ENCODE measurements around the gene CDH13. TPM values are rescaled to one million over a fixed set of nuclear protein-coding genes. Genes with fewer than 3 reads are reported as not detected.

Gene CDH13
- polyA plus RNA-seq, 1 donor from 2014 or later, result 3.2 TPM

GRCh38 chr16:83737729-83738354 lies 1111.1 kb downstream of the CDH13 start:
- no peak for TF ChIP-seq EZH2 (IDR thresholded peaks at IDR 0.05; ENCODE audit: borderline replicate concordance, insufficient read depth, low read length, poor library complexity, severe bottlenecking)
- TF ChIP-seq MXI1 (conservative IDR thresholded peaks at IDR 0.05; ENCODE audit: poor library complexity, severe bottlenecking), result no peak
- no peak for TF ChIP-seq TAF1 (IDR thresholded peaks at IDR 0.05; ENCODE audit: low read depth)
- no peak for TF ChIP-seq SMC3 (conservative IDR thresholded peaks at IDR 0.05; ENCODE audit: poor library complexity)
- TF ChIP-seq EP300 (conservative IDR thresholded peaks at IDR 0.05; ENCODE audit: poor library complexity, severe bottlenecking), result no peak
- TF ChIP-seq REST (IDR thresholded peaks at IDR 0.05; ENCODE audit: borderline replicate concordance), result no peak
- no peak for TF ChIP-seq POLR2AphosphoS5 (IDR thresholded peaks at IDR 0.05)
- no peak for TF ChIP-seq CTCF (IDR thresholded peaks at IDR 0.05; ENCODE audit: poor library complexity, severe bottlenecking)
- no peak for TF ChIP-seq RAD21 (conservative IDR thresholded peaks at IDR 0.05)
- Histone ChIP-seq H3K4me3 (ENCODE audit: low read length) (no peak overlapping the region), H3F3A (ENCODE audit: insufficient read depth, low read length, poor library complexity, severe bottlenecking) (no peaks in the 10 kb centered on the region), H3K36me3 (ENCODE audit: insufficient read depth, low read length) (no peaks in the 10 kb centered on the region), H3K9me2 (ENCODE audit: insufficient read depth, low read length) (no peaks in the 10 kb centered on the region), H4K20me1 (ENCODE audit: insufficient read depth) (no peaks in the 10 kb centered on the region), H3K79me2 (replicated peaks; ENCODE audit: insufficient read depth, low read length) (no peaks in the 10 kb centered on the region), H3K9ac (ENCODE audit: low read length) (no peak overlapping the region), H3K9me3 (ENCODE audit: low read length) (no peaks in the 10 kb centered on the region), H3K27ac (ENCODE audit: low read length) (no peak overlapping the region), H3K4me2 (ENCODE audit: low read length) (no peak overlapping the region), H2AFZ (ENCODE audit: low read depth, low read length) (no peak overlapping the region), H3K27me3 (ENCODE audit: insufficient read depth, low read depth, low read length) (no peaks in the 10 kb centered on the region)

- Histone ChIP-seq H3K36me3 (ENCODE audit: insufficient read depth, low read length) (no peaks in the 10 kb centered on the region), H3K27ac (ENCODE audit: low read length) (no peak overlapping the region), H3F3A (ENCODE audit: insufficient read depth, low read length, poor library complexity, severe bottlenecking) (no peaks in the 10 kb centered on the region), H2AFZ (ENCODE audit: low read depth, low read length) (no peak overlapping the region), H4K20me1 (ENCODE audit: insufficient read depth) (no peaks in the 10 kb centered on the region), H3K79me2 (replicated peaks; ENCODE audit: insufficient read depth, low read length) (no peaks in the 10 kb centered on the region), H3K9ac (ENCODE audit: low read length) (no peak overlapping the region), H3K4me3 (ENCODE audit: low read length) (no peak overlapping the region), H3K4me2 (ENCODE audit: low read length) (no peak overlapping the region), H3K9me3 (ENCODE audit: low read length) (no peaks in the 10 kb centered on the region), H3K27me3 (ENCODE audit: insufficient read depth, low read depth, low read length) (no peaks in the 10 kb centered on the region), H3K9me2 (ENCODE audit: insufficient read depth, low read length) (no peaks in the 10 kb centered on the region)
- TF ChIP-seq RAD21 (conservative IDR thresholded peaks at IDR 0.05) (no peak), EZH2 (IDR thresholded peaks at IDR 0.05; ENCODE audit: borderline replicate concordance, insufficient read depth, low read length, poor library complexity, severe bottlenecking) (no peak), CTCF (IDR thresholded peaks at IDR 0.05; ENCODE audit: poor library complexity, severe bottlenecking) (no peak), REST (IDR thresholded peaks at IDR 0.05; ENCODE audit: borderline replicate concordance) (no peak), SMC3 (conservative IDR thresholded peaks at IDR 0.05; ENCODE audit: poor library complexity) (no peak), EP300 (conservative IDR thresholded peaks at IDR 0.05; ENCODE audit: poor library complexity, severe bottlenecking) (no peak), POLR2AphosphoS5 (IDR thresholded peaks at IDR 0.05) (no peak), TAF1 (IDR thresholded peaks at IDR 0.05; ENCODE audit: low read depth) (no peak), MXI1 (conservative IDR thresholded peaks at IDR 0.05; ENCODE audit: poor library complexity, severe bottlenecking) (no peak)
Observed at GRCh38 chr16:83738923-83739503, 1112.2 kb downstream of the CDH13 start.

Data from neural cell (in vitro differentiated cells).